GM12864 (cell line): ENCODE measurements around the gene PTPDC1.

ENCODE experiments used
- DNase-seq: peaks from one replicate; pipeline ENCODE4 v3.0.0-alpha.2; 2011; ENCODE audit warnings: low read depth
- H3K4me3 ChIP-seq: 2 replicates; pipeline ENCODE4 v1.5.1; 2011; ENCODE audit warnings: mild to moderate bottlenecking, low read depth, low read length, control low read depth
- TF ChIP-seq, protein P1 (sequence below): IDR thresholded peaks from 2 replicates; pipeline ENCODE4 v1.5.1; 2011; ENCODE audit warnings: low read depth, mild to moderate bottlenecking, moderate library complexity, low read length, control low read depth, inconsistent platforms; ENCODE audit errors: missing control alignments

The PTPDC1 gene

DNA sequence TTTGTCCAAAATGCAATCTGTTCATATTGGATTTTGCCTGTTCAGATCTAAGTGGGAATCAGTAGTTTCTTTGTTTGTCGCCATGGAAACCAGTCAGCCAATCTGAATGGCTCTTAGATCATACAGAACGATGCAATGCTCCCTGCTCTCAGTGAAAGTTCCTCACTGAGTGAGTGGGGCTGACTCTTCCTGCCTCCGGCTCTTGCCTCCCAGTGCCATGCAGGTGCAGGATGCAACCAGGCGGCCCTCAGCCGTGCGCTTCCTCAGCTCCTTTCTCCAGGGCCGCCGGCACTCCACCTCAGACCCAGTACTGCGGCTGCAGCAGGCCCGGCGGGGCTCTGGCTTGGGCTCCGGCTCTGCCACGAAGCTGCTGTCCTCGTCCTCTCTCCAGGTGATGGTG is at the start of gene PTPDC1:
TSS of gene PTPDC1 (plus strand) at position 151 of the 400 bp plus-strand sequence. CDS start at position 218, 67 bp downstream.
- DNase-seq: no peak
- TF ChIP-seq, protein P1, sequence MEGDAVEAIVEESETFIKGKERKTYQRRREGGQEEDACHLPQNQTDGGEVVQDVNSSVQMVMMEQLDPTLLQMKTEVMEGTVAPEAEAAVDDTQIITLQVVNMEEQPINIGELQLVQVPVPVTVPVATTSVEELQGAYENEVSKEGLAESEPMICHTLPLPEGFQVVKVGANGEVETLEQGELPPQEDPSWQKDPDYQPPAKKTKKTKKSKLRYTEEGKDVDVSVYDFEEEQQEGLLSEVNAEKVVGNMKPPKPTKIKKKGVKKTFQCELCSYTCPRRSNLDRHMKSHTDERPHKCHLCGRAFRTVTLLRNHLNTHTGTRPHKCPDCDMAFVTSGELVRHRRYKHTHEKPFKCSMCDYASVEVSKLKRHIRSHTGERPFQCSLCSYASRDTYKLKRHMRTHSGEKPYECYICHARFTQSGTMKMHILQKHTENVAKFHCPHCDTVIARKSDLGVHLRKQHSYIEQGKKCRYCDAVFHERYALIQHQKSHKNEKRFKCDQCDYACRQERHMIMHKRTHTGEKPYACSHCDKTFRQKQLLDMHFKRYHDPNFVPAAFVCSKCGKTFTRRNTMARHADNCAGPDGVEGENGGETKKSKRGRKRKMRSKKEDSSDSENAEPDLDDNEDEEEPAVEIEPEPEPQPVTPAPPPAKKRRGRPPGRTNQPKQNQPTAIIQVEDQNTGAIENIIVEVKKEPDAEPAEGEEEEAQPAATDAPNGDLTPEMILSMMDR: no peak
- H3K4me3 ChIP-seq: no peak within 1 kb of the TSS

GRCh38 chr9:94034511-94034910 is 49.8 kb upstream of the PTPDC1 start:
- no peak for DNase-seq
- TF ChIP-seq, protein P1: no peak
- H3K4me3 ChIP-seq: no peak overlapping the region

- H3K4me3 ChIP-seq: no peak overlapping the region
- TF ChIP-seq, protein P1: no peak
- DNase-seq: no peak
These were observed 44.5 kb upstream of the PTPDC1 start for GRCh38 chr9:94039786-94040185.

GRCh38 chr9:94042516-94043360 is 41.5 kb upstream of the PTPDC1 start:
- no peak overlapping the region for H3K4me3 ChIP-seq
- TF ChIP-seq, protein P1: no peak
- DNase-seq: no peak

GRCh38 chr9:94054716-94055115 is 29.5 kb upstream of the PTPDC1 start:
- TF ChIP-seq, protein P1: no peak
- no peak overlapping the region for H3K4me3 ChIP-seq
- no peak for DNase-seq

GRCh38 chr9:94056442-94056974 is 27.8 kb upstream of the PTPDC1 start:
- H3K4me3 ChIP-seq: no peak overlapping the region
- TF ChIP-seq, protein P1: no peak
- DNase-seq: no peak
